Neural crest cell (in vitro differentiated cells): ENCODE measurements around the gene MEGF6. TPM values are rescaled to one million over a fixed set of nuclear protein-coding genes. Genes with fewer than 3 reads are reported as not detected.

Experiments used
- DNase-seq: peaks from one replicate; pipeline ENCODE4 v3.0.0; 2021; ENCODE audit warnings: low read depth, mixed read lengths, low spot score
- H3K27ac Mint-ChIP-seq: one replicate; pipeline ENCODE4 v1.8.0; 2021; ENCODE audit warnings: mild to moderate bottlenecking, mixed read lengths; ENCODE audit not compliant: unreplicated experiment
- H3K27me3 Mint-ChIP-seq: 2 replicates; pipeline ENCODE4 v1.8.0; 2021; ENCODE audit warnings: low read depth, mild to moderate bottlenecking, mixed read lengths
- H3K36me3 Mint-ChIP-seq: 2 replicates; pipeline ENCODE4 v1.8.0; 2021; ENCODE audit warnings: low read depth, mild to moderate bottlenecking, mixed read lengths
- H3K4me1 Mint-ChIP-seq: 2 replicates; pipeline ENCODE4 v1.8.0; 2021; ENCODE audit warnings: mixed read lengths
- H3K4me3 Mint-ChIP-seq: one replicate; pipeline ENCODE4 v1.8.0; 2021; ENCODE audit warnings: mild to moderate bottlenecking, mixed read lengths
- H3K9me3 Mint-ChIP-seq: 2 replicates; pipeline ENCODE4 v1.8.0; 2021; ENCODE audit warnings: mixed read lengths
- total RNA-seq: library from RNA; stranded (reverse); gene quantifications from 2 replicates; pipeline ENCODE4 v1.2.1, GENCODE V29; 2021
- TF ChIP-seq, protein P1 (sequence below): fragments of 200-600 bp; sonication (generic); conservative IDR thresholded peaks from 2 replicates; pipeline ENCODE4 v1.5.0; 2021; ENCODE audit warnings: antibody characterized with exemption, mild to moderate bottlenecking

MEGF6 gene
- total RNA-seq, 1 donor from 2014 or later, result 36.7 TPM

DNA sequence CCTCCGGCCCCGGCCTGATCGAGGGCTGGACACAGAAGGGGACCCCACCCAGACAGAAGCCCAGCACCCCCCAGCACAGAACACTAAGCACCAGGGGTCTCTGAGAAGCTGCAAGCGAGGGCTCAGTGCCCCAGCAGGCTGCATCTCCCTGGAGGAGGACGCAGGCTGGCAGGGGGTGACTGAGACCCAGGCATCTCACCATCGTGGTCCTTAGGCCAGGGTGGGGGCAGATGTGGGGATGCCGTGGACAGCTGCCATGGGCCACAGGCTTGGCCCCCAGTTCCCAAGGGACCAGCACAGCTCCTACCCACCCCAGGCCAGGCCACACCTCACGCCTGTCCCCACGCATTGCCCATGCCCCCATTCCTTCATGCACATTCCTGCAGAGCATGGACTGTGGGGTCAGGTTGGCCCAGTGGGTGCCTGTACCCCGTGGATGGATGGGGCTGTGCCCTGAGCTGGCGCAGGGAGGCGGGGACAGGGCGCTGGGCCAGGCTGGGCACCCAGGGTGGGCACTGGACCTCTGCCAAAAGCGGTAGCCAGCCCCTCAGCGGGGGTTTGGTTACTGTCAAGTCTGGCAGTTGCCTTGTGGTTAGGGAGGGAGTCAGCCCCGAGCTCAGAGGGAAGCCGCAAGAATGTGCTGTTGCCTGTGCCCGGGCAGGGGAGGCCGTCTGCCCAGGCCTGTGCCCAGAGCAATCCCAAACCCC lies 95.4 kb downstream of the MEGF6 start:
- Mint-ChIP-seq H3K36me3 (no peaks in the 10 kb centered on the region), H3K27ac (no peak overlapping the region), H3K27me3 (no peaks in the 10 kb centered on the region), H3K4me1 (no peaks in the 10 kb centered on the region), H3K9me3 (no peaks in the 10 kb centered on the region), H3K4me3 (no peak overlapping the region)
- no peak for DNase-seq
- TF ChIP-seq, protein P1, sequence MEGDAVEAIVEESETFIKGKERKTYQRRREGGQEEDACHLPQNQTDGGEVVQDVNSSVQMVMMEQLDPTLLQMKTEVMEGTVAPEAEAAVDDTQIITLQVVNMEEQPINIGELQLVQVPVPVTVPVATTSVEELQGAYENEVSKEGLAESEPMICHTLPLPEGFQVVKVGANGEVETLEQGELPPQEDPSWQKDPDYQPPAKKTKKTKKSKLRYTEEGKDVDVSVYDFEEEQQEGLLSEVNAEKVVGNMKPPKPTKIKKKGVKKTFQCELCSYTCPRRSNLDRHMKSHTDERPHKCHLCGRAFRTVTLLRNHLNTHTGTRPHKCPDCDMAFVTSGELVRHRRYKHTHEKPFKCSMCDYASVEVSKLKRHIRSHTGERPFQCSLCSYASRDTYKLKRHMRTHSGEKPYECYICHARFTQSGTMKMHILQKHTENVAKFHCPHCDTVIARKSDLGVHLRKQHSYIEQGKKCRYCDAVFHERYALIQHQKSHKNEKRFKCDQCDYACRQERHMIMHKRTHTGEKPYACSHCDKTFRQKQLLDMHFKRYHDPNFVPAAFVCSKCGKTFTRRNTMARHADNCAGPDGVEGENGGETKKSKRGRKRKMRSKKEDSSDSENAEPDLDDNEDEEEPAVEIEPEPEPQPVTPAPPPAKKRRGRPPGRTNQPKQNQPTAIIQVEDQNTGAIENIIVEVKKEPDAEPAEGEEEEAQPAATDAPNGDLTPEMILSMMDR, result no peak

DNA sequence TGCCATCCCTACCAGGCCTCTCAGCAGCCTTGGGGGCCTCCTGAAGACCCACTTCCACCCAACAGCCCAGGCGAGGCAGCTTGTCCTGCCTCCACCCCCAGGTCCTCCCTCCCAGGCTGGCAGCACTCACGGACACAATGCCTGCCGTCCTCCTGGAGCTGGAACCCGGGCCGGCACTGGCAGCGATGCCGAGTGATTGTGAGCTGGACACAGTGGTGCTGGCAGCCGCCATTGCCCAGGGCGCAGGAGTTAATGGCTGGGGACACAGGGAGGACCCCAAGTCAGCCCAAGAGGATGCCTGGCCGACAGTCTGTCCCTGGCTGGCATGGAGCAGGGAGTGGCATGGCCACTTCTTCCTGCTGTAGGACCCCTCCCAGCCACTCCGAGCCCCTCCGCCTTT lies 96.0 kb downstream of the MEGF6 start:
- Mint-ChIP-seq H3K27ac (no peak overlapping the region), H3K9me3 (no peaks in the 10 kb centered on the region), H3K4me3 (no peak overlapping the region), H3K36me3 (no peaks in the 10 kb centered on the region), H3K27me3 (no peaks in the 10 kb centered on the region), H3K4me1 (no peaks in the 10 kb centered on the region)
- TF ChIP-seq, protein P1, result no peak
- DNase-seq, result no peak

DNA sequence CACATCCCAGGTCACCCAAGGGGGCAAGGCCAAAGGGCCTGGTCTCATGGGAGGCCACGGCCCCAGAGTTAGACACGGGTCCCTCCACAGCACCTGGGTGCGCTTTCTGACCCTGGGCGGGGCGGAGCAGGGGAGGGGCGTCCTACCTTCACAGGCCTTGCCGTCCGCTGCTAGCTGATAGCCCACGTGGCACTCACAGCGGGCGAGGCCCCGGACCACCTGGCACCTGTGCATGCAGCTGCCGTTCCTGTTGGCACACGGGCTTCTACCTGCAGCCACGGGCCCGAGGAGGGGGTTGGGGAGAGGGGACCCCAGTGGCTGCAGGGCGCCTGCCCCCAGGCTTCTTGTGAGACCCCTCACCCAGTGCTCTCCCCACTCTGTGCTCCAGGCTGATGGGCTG lies 96.9 kb downstream of the MEGF6 start:
- H3K27me3 Mint-ChIP-seq, result no peaks in the 10 kb centered on the region
- TF ChIP-seq, protein P1, result no peak
- no peaks in the 10 kb centered on the region for H3K9me3 Mint-ChIP-seq
- no peaks in the 10 kb centered on the region for H3K4me1 Mint-ChIP-seq
- no peaks in the 10 kb centered on the region for H3K36me3 Mint-ChIP-seq
- no peak for DNase-seq
- no peak overlapping the region for H3K27ac Mint-ChIP-seq
- no peak overlapping the region for H3K4me3 Mint-ChIP-seq

DNA sequence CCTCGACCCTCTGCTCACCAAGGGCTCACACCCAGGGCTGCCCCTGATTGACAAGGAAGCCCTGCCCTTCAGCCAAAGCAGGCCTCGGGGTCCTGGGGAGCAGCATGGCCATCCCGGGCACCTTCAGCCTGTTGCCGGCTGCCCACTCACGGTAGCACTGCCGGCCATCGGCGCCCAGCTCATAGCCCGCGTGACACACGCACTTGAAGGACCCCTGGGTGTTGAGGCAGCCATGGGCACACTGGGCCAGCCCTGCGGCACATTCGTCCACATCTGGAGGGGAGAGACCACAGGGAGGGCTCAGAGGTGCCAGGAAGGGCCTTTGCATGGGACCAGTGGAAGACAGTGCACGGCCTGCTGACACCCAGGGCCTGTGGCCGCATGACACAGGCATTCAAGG lies 99.5 kb downstream of the MEGF6 start:
- Mint-ChIP-seq H3K27me3 (no peaks in the 10 kb centered on the region), H3K4me1 (no peaks in the 10 kb centered on the region), H3K4me3 (no peak overlapping the region), H3K27ac (no peak overlapping the region), H3K36me3 (no peaks in the 10 kb centered on the region), H3K9me3 (no peaks in the 10 kb centered on the region)
- TF ChIP-seq, protein P1, result no peak
- DNase-seq, result no peak

DNA sequence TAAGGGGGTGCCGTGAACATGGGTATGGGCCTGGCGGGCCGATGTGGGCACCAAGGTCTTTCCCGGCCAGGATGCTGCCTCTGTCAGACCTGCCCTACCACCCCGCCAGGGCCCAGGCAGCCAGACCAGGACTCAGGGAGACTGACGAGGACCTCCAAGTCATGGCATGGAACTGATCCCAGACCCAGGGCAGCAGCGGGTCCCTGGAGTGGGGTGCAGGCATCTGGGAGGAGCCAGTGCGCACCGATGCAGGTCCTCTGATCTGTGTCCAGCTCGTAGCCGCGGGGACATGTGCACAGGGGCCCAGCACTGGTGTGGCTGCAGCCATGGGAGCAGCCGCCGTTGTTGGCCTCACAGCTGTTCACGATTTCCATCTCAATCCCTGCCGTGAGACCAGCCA lies 100.0 kb downstream of the MEGF6 start:
- no peak for DNase-seq
- Mint-ChIP-seq H3K27me3 (no peaks in the 10 kb centered on the region), H3K27ac (no peak overlapping the region), H3K4me1 (no peaks in the 10 kb centered on the region), H3K4me3 (no peak overlapping the region), H3K36me3 (no peaks in the 10 kb centered on the region), H3K9me3 (no peaks in the 10 kb centered on the region)
- TF ChIP-seq, protein P1, result no peak
